GM18526 (cell line): ENCODE data around the gene LY6G6F.
A peak's percentile ranks its signal among the peaks of the same experiment; 100 is the strongest.

Experiments
- POLR2A ChIP-seq: IDR thresholded peaks from 3 replicates; pipeline ENCODE4 v1.6.1; 2011; ENCODE audit not compliant: insufficient read length; ENCODE audit errors: extremely low read depth

Gene LY6G6F, protein sequence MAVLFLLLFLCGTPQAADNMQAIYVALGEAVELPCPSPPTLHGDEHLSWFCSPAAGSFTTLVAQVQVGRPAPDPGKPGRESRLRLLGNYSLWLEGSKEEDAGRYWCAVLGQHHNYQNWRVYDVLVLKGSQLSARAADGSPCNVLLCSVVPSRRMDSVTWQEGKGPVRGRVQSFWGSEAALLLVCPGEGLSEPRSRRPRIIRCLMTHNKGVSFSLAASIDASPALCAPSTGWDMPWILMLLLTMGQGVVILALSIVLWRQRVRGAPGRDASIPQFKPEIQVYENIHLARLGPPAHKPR

DNA sequence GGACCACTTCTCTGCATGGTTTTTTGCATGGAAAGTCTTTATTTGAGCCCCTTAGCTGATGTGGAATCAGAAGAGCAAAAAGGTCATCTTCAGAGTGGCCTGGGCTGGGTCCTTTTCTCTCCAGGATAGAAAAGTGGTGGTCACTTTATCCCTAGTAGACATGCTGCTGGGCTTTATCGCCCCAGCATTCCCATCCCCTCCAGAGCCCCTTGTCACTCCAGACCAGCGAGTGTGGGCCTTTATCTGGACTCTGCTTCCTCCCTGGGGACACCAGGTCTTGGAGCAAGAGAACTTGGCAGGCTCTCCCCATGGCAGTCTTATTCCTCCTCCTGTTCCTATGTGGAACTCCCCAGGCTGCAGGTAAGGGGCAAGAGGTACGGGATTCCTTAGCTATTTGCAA lies at the start of gene LY6G6F:
Gene LY6G6F, plus strand, starts transcription at position 268 of the 400 bp plus-strand sequence. Its CDS starts 41 bp downstream, at position 309.
- no peak for TF ChIP-seq POLR2A

- TF ChIP-seq POLR2A: no peak
Observed at GRCh38 chr6:31657406-31658157, 49.1 kb upstream of the LY6G6F start.

- TF ChIP-seq POLR2A: no peak
Observed at GRCh38 chr6:31658158-31658688, 48.4 kb upstream of the LY6G6F start.

DNA sequence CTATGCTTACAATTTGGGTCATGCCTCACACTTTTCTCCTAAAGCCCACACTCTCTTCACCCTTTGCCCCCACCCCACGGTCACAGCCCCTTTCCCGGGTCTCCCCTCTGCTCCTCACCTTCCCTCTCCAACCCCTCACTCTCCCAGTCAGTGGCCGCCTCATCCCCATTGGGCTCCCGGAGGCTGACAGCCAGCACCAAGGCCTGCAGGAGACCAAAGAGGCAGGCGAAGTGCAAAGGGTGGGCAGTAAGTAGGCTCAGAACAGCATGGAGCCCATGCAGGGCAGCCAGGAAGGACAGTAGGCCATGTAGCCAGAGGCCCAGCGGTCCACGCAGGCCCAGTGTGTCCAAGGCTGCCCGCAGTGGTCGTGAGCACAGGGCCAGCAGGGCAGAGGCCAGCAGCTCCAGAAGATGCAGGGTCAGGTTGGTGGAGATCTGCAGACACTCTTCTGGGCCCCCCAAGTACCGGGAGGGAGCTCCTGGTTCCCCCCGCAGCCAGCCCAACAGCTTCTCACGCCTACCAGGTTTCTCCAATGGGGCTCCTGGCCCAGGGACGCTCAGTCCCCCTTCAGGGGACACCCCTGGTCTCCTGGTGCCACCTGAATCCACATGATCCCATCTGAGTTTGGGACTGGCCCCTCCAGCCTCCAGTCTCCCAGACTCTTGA lies 47.5 kb upstream of the LY6G6F start:
- TF ChIP-seq POLR2A: no peak

GRCh38 chr6:31659649-31660380 lies 46.9 kb upstream of the LY6G6F start:
- no peak for TF ChIP-seq POLR2A

DNA sequence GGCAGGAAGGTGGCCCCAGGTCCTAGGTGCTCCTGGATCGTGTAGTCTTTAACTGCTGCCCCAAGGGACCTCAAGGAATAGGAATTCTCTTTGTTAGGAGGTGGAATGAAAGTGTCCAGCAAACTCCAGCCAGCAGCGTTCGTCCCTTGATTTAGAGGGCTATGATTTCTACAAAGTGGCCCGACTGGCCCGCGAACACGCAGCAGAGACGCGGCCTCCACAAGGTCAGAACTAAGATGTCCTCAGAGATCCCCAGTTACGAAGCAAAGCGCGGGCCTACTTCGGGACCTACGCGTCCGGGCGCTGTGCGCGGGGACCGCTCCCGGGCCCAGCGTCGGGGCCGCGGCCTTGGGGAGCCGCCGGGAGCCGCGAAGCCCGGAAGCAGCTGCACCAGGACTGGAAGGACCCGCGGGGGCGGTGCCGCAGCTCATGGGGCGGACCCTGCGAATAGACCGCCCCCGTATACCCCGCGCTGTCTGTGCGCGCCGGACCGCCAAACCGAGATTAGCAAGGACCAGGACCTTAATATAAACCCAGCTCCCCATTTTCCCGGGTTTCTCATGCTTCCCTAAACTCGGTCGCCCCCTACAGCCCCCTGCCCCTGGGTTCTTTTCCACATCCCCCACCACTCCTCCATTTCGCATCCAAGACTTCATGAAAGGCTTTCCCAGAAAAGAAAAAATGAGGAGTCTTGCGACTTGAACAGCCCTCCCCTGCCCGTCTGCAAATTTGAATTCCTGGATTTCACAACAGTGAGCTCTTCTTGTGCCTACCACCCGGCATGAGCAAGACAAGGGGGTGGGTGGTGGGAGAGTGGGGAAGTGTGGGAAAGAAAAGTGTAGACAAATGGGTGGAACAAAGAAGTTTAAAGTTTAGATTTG lies 46.0 kb upstream of the LY6G6F start, which contains the start of gene C6orf47:
Gene C6orf47, minus strand, starts transcription at position 398 of the 881 bp plus-strand sequence. CDS start 831 bp downstream, outside the sequence.
- peak; percentile 89 for TF ChIP-seq POLR2A

DNA sequence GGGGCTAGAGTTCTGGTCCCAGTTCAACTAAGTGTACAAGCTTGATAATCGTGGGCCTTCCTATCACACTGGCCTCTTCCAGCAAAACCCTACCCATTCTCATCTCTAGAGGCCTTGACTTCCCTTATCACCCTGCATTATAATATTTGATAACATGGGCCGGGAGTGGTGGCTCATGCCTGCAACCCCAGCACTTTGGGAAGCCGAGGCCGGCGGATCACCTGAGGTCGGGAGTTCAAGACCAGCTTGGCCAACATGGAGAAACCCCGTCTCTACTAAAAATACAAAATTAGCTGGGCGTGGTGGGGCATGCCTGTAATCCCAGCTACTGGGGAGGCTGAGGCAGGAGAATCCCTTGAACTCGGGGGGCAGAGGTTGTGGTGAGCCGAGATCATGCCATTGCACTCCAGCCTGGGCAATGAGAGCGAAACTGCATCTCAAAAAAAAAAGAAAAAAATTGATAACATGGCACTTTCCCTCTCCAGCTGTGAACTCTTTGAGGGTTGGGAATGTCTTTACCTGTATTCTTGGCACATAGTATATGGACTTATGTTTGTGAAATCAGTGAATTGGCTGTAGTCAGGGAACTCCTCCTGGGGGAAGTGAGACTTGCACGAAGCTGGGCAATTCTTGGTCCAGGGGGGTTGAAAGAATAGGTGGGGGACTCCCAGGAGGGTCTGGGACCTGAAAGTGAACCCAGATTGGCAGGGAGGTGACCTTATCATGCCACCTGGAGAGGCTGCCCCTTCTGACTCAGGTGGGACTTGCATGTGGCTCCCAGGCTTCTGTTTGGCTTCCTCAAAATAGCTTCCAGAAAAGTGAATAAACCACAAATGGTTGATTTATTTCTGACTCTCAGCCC lies 45.2 kb upstream of the LY6G6F start:
- TF ChIP-seq POLR2A: no peak

DNA sequence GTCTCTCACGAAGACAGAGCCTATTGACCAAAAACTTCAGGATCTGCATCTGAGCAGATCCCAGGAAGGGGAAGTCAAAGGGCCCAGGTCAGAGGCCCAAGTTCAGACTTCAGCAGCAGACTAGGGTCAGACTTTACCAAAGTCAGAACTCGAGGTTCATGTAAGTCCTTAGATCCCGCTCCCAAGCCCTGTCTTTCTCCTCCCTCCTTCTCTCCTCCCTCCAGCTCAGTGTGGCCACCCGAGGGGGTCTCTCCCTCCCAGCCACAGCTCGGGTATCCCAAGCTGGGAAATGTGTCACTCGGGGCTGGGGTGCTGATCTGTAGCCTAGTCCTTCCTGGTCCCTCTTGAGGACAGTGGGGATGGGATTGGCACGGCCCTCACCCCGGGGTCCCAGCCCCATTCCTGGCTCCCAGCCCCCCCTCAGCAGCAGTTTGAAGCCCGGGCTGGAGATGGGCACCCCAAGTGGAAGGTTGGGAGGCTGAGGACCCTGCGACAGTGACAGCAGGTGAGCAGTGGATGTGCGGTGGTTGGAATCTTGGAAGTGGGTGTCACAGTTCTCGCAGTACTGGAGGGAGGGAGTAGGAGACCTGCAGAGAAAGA lies 44.4 kb upstream of the LY6G6F start:
- no peak for TF ChIP-seq POLR2A

DNA sequence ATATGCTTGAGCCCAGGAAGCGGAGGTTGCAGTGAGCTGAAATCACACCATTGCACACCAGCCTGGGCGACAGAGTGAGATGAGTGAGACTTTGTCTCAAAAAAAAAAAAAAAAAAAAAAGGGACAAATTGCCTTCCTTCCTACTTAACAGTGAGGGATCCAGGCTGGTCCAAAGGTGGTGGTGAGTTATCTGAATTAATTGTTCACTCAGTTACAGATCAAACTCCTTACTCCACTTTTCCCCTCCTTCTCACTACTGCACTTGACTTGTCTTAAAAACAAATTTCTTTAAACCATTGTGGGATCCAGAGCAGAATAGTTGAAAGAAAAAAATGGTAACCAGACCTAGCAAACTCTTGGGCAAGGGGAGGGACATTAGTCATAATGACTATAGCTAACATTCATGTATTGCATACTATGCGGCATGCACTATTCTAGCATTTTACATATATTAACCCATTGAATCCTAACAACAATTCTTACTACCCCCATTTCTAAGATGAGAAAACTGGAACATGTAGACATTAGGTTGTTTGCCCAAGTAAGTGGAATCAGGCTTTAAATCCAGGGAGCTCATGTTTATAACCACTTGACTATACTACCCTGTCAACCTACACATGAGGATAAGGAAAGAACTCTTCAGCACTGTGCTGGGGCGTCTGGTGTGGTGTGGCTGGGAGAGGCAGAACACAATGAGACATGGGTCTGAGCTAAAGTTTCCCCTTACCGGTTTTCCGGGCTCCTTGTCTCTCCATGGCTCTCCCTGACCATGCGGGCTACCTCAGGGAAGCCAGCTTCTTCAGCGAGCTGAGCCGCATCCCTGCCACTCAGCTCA lies 43.3 kb upstream of the LY6G6F start:
- TF ChIP-seq POLR2A: no peak

- no peak for TF ChIP-seq POLR2A
Observed at GRCh38 chr6:31663961-31664789, 42.5 kb upstream of the LY6G6F start.

GRCh38 chr6:31664790-31665500 lies 41.7 kb upstream of the LY6G6F start, which contains the start of gene GPANK1:
Gene GPANK1 (minus strand): TSS chr6:31664997. CDS start chr6:31664478, 519 bp downstream.
- TF ChIP-seq POLR2A: peak; percentile 9
